Measurements from ENCODE around the gene IGFN1. TPM values are rescaled to one million over a fixed set of nuclear protein-coding genes. Genes with fewer than 3 reads are reported as not detected.

The IGFN1 gene
- total and polyA plus RNA-seq, 8 donors = 0.60 to 3.0 (median 0.95) TPM

DNA sequence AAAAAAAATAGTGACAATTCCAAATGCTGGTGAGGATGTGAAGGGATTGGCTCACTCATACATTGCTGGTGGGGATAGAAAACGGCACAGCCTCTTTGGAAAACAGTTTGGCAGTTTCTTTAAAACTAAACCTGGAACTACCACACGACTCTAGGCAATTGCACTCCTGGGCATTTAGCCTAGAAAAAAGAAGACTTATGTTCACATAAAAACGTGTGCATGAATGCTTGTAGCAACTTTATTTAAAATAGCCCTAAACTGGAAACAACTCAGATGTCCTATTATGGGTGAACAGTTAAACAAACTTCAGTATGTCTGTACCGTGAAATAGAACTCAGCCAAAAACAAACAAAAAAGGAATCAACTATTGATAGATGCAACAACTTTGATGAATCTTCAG, 26.9 kb upstream of the IGFN1 start:
- Histone ChIP-seq H3K27me3 (no peaks in the 10 kb centered on the region), H3K27ac (no peak overlapping the region), H3K9me3 (no peaks in the 10 kb centered on the region), H3K4me3 (no peak overlapping the region), H3K4me1 (no peaks in the 10 kb centered on the region), H3K36me3 (no peaks in the 10 kb centered on the region)
- TF ChIP-seq, protein P1, sequence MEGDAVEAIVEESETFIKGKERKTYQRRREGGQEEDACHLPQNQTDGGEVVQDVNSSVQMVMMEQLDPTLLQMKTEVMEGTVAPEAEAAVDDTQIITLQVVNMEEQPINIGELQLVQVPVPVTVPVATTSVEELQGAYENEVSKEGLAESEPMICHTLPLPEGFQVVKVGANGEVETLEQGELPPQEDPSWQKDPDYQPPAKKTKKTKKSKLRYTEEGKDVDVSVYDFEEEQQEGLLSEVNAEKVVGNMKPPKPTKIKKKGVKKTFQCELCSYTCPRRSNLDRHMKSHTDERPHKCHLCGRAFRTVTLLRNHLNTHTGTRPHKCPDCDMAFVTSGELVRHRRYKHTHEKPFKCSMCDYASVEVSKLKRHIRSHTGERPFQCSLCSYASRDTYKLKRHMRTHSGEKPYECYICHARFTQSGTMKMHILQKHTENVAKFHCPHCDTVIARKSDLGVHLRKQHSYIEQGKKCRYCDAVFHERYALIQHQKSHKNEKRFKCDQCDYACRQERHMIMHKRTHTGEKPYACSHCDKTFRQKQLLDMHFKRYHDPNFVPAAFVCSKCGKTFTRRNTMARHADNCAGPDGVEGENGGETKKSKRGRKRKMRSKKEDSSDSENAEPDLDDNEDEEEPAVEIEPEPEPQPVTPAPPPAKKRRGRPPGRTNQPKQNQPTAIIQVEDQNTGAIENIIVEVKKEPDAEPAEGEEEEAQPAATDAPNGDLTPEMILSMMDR (IDR thresholded peaks at IDR 0.05) = no peak
- intact Hi-C loops (cut with DNase I) = no loop called here
- DNase-seq (no peak), ATAC-seq (no peak)

DNA sequence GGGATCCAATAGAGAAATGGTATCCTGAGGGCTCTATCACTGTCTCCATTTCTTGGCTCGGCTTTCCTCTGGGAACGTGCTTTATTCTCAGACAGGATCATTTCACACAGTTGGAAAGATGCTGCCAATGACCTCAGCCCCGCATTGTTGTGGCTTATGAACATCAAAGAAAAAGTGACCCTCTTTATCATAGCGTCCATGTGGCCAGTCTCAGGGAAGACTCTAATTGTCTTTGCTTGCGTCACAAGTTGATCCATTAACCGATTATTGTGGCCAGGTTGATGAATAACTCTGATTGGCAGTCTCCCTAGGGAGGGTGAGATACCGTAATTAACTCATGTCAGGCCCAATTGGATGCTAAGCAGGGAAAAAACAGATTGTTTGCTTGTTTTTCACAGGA, 26.0 kb upstream of the IGFN1 start:
- Histone ChIP-seq H3K4me1 (no peaks in the 10 kb centered on the region), H3K4me3 (no peak overlapping the region), H3K27me3 (no peaks in the 10 kb centered on the region), H3K27ac (no peak overlapping the region), H3K36me3 (no peaks in the 10 kb centered on the region), H3K9me3 (no peaks in the 10 kb centered on the region)
- no peak for DNase-seq
- intact Hi-C loops (cut with DNase I) = no loop called here
- no peak for ATAC-seq
- TF ChIP-seq, protein P1 (IDR thresholded peaks at IDR 0.05) = no peak

DNA sequence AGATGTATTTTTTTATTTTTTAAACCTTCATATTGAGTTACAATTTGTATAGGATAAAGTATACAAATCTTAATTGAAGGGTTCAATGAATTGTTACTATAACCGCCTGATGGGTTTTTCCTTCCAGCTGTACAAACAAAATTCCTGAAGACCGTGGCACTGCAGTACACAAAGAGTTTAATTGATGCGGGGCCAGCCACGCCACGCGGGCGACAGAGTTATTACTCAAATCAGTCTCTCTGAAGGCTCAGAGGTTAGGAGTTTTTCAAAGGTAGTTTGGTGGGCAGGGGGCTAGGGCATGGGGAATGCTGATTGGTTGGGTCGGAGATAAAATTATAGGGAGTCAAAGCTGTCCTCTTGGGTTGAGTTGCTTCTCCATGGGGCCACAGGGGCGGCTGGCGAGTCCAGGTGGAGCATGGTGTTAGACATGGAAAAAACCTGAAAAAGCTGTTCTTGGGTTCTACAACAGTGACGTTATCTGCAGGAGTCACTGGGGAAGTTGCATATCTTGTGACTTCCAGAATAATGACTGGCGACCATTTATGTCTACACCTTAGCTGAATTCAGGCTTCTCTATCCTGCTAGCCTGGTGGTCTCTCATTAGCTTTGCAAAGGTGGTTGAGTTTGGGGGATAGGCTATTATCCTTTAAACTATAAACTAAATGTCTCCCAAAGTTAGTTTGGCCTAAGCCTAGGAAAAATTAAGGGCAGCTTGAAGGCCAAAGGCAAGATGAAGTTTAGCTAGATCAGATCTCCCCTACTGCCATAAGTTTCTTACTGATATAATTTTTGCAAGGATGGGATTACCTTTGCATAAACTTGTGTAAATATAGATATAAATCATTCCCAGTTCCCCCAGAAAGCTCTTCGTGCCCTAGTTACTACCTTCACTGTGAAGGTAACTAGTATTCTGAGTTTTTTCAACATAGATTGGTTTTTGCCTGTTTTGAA, 23.3 kb upstream of the IGFN1 start:
- no peak overlapping the region for H3K4me3 ChIP-seq
- H3K9me3 ChIP-seq = no peaks in the 10 kb centered on the region
- ATAC-seq (no peak), DNase-seq (no peak)
- TF ChIP-seq, protein P1 (IDR thresholded peaks at IDR 0.05) = no peak
- H3K27ac ChIP-seq = no peak overlapping the region
- intact Hi-C loops (cut with DNase I) = no loop called here
- H3K36me3 ChIP-seq = no peaks in the 10 kb centered on the region
- peaks cover 0 to 15% of the 10 kb centered on the region in 2 donors for H3K4me1 ChIP-seq
- peaks cover 0 to 9% of the 10 kb centered on the region in 2 donors for H3K27me3 ChIP-seq

DNA sequence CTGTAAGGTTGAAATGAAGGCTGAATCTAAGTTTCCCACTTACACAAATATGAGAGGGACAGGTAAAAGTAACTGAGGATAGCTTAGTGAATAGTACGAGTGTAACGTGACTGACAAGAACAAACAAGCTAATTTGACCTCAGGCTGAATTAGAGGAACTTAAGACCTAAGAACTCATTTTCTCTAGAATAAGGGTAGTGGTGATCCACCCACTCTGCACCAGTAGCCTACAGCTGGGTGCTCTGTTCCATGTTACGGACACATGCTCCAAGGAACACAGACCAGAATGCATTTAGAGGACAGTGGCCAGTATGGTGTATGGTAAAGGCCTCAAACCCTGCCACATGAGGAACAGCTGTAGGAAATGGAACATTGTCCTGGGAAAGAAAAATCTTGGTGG, 21.4 kb upstream of the IGFN1 start:
- Histone ChIP-seq H3K27me3 (peaks cover 0 to 9% of the 10 kb centered on the region in 2 donors), H3K27ac (no peak overlapping the region), H3K4me1 (peaks cover 0 to 15% of the 10 kb centered on the region in 2 donors), H3K36me3 (no peaks in the 10 kb centered on the region), H3K9me3 (no peaks in the 10 kb centered on the region), H3K4me3 (no peak overlapping the region)
- TF ChIP-seq, protein P1 (IDR thresholded peaks at IDR 0.05) = no peak
- DNase-seq (no peak), ATAC-seq (no peak)
- intact Hi-C loops (cut with DNase I) = no loop called here

DNA sequence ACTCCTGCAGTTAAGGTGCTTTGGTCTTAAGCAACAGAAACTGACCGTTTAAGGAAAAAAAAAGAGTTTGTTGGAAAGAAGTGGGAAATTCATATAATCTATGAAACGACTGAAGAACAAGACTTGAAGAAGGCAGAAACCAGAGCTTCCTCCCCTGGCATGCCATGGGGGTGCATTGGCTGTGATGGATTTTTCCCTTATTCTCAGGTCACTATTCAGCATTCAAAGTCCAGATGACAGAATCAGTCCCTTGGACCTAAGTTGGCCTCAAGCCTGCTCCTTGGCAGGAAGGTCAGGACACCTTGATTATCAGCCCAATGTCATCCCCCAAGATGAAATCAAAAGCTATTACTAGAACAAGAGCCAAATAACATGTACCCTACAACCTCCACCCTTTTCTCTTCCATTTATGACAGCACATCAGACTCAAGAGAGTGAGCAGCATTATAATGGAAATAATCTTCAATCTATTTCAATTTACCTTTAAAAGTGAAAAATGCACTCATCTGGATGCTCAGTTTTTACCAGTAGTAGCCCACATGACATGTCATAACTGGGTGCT, 20.6 kb upstream of the IGFN1 start:
- ATAC-seq = no peak
- no peak overlapping the region for H3K4me3 ChIP-seq

More for the DNA sequence above, 20.6 kb upstream of the IGFN1 start:
- H3K4me1 ChIP-seq = peaks cover 0 to 15% of the 10 kb centered on the region in 2 donors
- intact Hi-C loops (cut with DNase I) = no loop called here
- no peaks in the 10 kb centered on the region for H3K36me3 ChIP-seq
- H3K9me3 ChIP-seq = no peaks in the 10 kb centered on the region
- no peak for DNase-seq
- TF ChIP-seq, protein P1 (IDR thresholded peaks at IDR 0.05) = no peak
- H3K27me3 ChIP-seq = peaks cover 0 to 9% of the 10 kb centered on the region in 2 donors
- peak overlapping the region; percentile 75 to 85 for H3K27ac ChIP-seq

All from left lung (tissue), 10 donors.